Measurements from ENCODE around the gene ABCA2. TPM values are rescaled to one million over a fixed set of nuclear protein-coding genes. Genes with fewer than 3 reads are reported as not detected.

ABCA2 gene
- total and polyA plus RNA-seq, 2 experiments from 2014 or later: 7.0 to 16.0 TPM

DNA sequence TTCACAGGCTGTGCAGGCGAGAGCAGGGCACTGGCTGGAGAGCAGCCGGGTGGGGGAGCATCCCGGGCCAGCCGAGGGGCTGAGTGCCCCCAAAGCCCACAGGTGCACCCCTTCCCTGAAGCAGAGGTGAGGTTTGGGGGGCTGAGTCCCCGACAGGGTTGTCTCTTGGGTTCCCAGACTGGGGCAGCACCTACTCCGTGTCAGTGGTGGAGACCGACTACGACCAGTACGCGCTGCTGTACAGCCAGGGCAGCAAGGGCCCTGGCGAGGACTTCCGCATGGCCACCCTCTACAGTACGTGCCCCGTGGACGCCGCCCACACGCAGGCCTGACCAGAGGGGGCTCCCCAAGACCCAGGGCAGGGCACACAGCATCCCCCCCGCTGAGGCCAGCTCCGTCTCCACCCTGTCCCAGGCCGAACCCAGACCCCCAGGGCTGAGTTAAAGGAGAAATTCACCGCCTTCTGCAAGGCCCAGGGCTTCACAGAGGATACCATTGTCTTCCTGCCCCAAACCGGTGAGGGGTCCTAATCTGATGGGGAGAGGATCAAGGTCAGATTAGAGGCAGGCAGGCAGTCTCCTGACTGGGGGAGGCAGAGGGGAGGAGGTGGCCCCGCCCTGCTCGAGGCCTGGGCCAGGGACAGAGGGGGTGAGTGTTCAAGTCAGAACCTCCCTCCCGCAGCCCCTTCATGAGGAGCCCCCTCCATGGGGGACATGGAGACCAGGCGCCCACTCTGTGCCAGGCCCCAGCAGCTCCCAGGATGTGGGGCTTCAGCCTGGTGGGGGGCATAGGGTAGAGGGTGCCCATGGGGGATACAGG, 48.1 kb downstream of the ABCA2 start:
- Mint-ChIP-seq H3K27ac (no peak overlapping the region), H3K4me1 (peaks cover 2% of the 10 kb centered on the region; the same call in 2 of the 3 replicates), H3K9me3 (no peaks in the 10 kb centered on the region), H3K36me3 (ENCODE audit: low read depth) (no peaks in the 10 kb centered on the region), H3K27me3 (ENCODE audit: insufficient read depth, low read depth, poor library complexity) (peaks cover 16% of the 10 kb centered on the region), H3K4me3 (no peak overlapping the region)
- no peak for ATAC-seq
- Histone ChIP-seq H3F3A (replicated peaks; ENCODE audit: low read depth) (no peaks in the 10 kb centered on the region), H3K27ac (ENCODE audit: low read depth) (no peak overlapping the region), H3K4me1 (ENCODE audit: insufficient read depth) (no peaks in the 10 kb centered on the region; the same call in 1 of the 2 replicates), H2AFZ (no peak overlapping the region), H4K20me1 (replicated peaks; ENCODE audit: insufficient read depth) (no peaks in the 10 kb centered on the region), H3K36me3 (ENCODE audit: insufficient read depth) (no peaks in the 10 kb centered on the region), H3K79me2 (replicated peaks; ENCODE audit: insufficient read depth) (no peaks in the 10 kb centered on the region), H3K9me2 (ENCODE audit: insufficient read depth) (no peaks in the 10 kb centered on the region), H3K27me3 (ENCODE audit: insufficient read depth) (peaks cover 14% of the 10 kb centered on the region), H3K4me3 (no peak overlapping the region), H3K4me2 (no peak overlapping the region)
- TF ChIP-seq EZH2 (IDR thresholded peaks at IDR 0.05; ENCODE audit: low read depth, unreplicated experiment): no peak
- TF ChIP-seq CTCF (conservative IDR thresholded peaks at IDR 0.05; ENCODE audit: low read depth in 2 of 2): no peak
- no peak for TF ChIP-seq JUNB (IDR thresholded peaks at IDR 0.05; ENCODE audit: unreplicated experiment)
- TF ChIP-seq NANOG (IDR thresholded peaks at IDR 0.05; ENCODE audit: borderline replicate concordance): no peak
- TF ChIP-seq POLR2AphosphoS5 (IDR thresholded peaks at IDR 0.05; ENCODE audit: low read depth): no peak
- TF ChIP-seq, protein P1, sequence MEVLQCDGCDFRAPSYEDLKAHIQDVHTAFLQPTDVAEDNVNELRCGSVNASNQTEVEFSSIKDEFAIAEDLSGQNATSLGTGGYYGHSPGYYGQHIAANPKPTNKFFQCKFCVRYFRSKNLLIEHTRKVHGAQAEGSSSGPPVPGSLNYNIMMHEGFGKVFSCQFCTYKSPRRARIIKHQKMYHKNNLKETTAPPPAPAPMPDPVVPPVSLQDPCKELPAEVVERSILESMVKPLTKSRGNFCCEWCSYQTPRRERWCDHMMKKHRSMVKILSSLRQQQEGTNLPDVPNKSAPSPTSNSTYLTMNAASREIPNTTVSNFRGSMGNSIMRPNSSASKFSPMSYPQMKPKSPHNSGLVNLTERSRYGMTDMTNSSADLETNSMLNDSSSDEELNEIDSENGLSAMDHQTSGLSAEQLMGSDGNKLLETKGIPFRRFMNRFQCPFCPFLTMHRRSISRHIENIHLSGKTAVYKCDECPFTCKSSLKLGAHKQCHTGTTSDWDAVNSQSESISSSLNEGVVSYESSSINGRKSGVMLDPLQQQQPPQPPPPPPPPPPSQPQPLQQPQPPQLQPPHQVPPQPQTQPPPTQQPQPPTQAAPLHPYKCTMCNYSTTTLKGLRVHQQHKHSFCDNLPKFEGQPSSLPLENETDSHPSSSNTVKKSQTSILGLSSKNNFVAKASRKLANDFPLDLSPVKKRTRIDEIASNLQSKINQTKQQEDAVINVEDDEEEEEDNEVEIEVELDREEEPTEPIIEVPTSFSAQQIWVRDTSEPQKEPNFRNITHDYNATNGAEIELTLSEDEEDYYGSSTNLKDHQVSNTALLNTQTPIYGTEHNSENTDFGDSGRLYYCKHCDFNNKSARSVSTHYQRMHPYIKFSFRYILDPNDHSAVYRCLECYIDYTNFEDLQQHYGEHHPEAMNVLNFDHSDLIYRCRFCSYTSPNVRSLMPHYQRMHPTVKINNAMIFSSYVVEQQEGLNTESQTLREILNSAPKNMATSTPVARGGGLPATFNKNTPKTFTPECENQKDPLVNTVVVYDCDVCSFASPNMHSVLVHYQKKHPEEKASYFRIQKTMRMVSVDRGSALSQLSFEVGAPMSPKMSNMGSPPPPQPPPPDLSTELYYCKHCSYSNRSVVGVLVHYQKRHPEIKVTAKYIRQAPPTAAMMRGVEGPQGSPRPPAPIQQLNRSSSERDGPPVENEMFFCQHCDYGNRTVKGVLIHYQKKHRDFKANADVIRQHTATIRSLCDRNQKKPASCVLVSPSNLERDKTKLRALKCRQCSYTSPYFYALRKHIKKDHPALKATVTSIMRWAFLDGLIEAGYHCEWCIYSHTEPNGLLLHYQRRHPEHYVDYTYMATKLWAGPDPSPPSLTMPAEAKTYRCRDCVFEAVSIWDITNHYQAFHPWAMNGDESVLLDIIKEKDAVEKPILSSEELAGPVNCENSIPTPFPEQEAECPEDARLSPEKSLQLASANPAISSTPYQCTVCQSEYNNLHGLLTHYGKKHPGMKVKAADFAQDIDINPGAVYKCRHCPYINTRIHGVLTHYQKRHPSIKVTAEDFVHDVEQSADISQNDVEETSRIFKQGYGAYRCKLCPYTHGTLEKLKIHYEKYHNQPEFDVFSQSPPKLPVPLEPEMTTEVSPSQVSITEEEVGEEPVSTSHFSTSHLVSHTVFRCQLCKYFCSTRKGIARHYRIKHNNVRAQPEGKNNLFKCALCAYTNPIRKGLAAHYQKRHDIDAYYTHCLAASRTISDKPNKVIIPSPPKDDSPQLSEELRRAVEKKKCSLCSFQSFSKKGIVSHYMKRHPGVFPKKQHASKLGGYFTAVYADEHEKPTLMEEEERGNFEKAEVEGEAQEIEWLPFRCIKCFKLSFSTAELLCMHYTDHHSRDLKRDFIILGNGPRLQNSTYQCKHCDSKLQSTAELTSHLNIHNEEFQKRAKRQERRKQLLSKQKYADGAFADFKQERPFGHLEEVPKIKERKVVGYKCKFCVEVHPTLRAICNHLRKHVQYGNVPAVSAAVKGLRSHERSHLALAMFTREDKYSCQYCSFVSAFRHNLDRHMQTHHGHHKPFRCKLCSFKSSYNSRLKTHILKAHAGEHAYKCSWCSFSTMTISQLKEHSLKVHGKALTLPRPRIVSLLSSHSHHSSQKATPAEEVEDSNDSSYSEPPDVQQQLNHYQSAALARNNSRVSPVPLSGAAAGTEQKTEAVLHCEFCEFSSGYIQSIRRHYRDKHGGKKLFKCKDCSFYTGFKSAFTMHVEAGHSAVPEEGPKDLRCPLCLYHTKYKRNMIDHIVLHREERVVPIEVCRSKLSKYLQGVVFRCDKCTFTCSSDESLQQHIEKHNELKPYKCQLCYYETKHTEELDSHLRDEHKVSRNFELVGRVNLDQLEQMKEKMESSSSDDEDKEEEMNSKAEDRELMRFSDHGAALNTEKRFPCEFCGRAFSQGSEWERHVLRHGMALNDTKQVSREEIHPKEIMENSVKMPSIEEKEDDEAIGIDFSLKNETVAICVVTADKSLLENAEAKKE (CRISPR knock-in tag; IDR thresholded peaks at IDR 0.05): no peak
- TF ChIP-seq EZH2phosphoT487 (IDR thresholded peaks at IDR 0.05; ENCODE audit: unreplicated experiment): no peak
- no peak for TF ChIP-seq CREB1 (CRISPR knock-in tag; IDR thresholded peaks at IDR 0.05; ENCODE audit: low read depth)
- TF ChIP-seq, protein P2, sequence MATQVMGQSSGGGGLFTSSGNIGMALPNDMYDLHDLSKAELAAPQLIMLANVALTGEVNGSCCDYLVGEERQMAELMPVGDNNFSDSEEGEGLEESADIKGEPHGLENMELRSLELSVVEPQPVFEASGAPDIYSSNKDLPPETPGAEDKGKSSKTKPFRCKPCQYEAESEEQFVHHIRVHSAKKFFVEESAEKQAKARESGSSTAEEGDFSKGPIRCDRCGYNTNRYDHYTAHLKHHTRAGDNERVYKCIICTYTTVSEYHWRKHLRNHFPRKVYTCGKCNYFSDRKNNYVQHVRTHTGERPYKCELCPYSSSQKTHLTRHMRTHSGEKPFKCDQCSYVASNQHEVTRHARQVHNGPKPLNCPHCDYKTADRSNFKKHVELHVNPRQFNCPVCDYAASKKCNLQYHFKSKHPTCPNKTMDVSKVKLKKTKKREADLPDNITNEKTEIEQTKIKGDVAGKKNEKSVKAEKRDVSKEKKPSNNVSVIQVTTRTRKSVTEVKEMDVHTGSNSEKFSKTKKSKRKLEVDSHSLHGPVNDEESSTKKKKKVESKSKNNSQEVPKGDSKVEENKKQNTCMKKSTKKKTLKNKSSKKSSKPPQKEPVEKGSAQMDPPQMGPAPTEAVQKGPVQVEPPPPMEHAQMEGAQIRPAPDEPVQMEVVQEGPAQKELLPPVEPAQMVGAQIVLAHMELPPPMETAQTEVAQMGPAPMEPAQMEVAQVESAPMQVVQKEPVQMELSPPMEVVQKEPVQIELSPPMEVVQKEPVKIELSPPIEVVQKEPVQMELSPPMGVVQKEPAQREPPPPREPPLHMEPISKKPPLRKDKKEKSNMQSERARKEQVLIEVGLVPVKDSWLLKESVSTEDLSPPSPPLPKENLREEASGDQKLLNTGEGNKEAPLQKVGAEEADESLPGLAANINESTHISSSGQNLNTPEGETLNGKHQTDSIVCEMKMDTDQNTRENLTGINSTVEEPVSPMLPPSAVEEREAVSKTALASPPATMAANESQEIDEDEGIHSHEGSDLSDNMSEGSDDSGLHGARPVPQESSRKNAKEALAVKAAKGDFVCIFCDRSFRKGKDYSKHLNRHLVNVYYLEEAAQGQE (IDR thresholded peaks at IDR 0.05; ENCODE audit: unreplicated experiment): no peak
- TF ChIP-seq ZNF331 (CRISPR knock-in tag; IDR thresholded peaks at IDR 0.05; ENCODE audit: low read depth): no peak
- TF ChIP-seq STAT1 (IDR thresholded peaks at IDR 0.05; ENCODE audit: unreplicated experiment): no peak
- no peak for TF ChIP-seq ZNF114 (CRISPR knock-in tag; IDR thresholded peaks at IDR 0.05)
- DNase-seq (ENCODE audit: low spot score): no peak
